ENCODE results near the gene UPB1. TPM values are rescaled to one million over a fixed set of nuclear protein-coding genes. Genes with fewer than 3 reads are reported as not detected.

The UPB1 gene
- total and polyA plus RNA-seq, 4 donors = 7.1 to 115 (median 58.8) TPM

DNA sequence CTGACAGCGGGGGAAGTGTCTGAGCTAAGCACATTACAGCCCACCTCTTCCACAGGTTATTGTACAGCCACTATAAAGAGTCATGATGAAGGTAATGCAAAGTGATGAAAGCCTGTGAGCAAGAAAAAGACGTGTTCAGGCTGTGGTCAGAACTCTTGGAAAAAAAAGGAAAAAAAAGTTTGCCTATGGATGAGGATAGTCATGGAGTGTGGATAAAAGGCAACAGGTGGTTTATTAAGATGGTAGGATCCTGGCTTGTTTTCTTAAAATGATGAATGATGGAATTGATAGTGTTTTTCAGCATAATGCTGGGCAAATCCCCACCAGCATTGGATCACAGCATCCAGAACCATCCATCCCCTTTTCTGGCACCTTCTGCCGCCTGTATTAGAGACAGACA lies 23.1 kb downstream of the UPB1 start (continued):
- TF ChIP-seq SP1 (IDR thresholded peaks at IDR 0.05) = no peak
- TF ChIP-seq, protein P1, sequence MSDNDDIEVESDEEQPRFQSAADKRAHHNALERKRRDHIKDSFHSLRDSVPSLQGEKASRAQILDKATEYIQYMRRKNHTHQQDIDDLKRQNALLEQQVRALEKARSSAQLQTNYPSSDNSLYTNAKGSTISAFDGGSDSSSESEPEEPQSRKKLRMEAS (IDR thresholded peaks at IDR 0.05) = no peak

DNA sequence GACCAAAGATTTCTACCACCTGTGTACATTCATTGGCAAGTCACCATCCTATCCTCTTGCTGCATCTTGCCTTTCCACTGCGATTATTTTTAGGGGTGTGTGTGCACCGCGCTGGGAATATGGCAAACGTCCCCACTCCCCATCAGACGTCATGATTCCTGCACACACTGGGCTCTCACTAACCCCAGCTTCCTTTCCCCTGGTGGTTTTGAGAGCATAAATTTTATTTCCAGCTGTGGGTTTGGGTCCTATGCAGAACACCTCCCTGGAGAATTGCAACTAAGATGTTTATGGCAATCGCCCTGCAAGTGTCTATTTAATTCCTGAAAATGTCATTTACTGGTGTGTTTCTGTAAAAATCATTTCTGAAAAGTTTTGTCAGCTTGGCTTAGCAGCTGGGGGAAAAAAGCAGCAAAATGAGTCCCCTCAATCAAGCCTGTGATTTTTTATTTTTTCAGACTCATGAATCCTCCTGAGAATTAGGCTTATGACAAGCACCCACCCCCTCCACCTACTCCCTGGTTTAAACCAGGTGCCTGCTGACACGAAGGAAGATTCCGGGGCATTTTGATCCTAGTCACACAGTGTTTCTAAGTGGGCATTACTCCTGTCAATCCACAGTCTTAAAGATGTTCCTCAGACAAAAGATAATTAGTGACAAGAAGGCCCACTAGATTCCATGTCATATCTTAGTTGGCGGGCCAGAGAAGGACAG lies 23.8 kb downstream of the UPB1 start:
- peaks cover 17 to 79% (median 48%) of the 10 kb centered on the region in 4 donors for H3K4me1 ChIP-seq (ENCODE audit: control insufficient read depth in 4 of 4, insufficient read depth in 4 of 4, low read length in 3 of 4)
- no peak overlapping the region for H3K4me3 ChIP-seq (ENCODE audit: low read depth in 1 of 3, low read length in 3 of 3)
- peak overlapping the region; percentile 47 to 66 for H3K27ac ChIP-seq (ENCODE audit: low read depth in 1 of 2, low read length in 2 of 2)
- no peaks in the 10 kb centered on the region for H3K9me3 ChIP-seq (ENCODE audit: control insufficient read depth in 4 of 4, low read length in 3 of 4)
- DNase-seq (ENCODE audit: low spot score) = no peak
- WGBS = 78% methylated on average over 9 of the region's 9 CpGs
- H3K27me3 ChIP-seq (ENCODE audit: control insufficient read depth in 4 of 4, insufficient read depth in 4 of 4, low read length in 3 of 4) = no peaks in the 10 kb centered on the region
- no peak overlapping the region for H3K9ac ChIP-seq (ENCODE audit: low read depth in 1 of 2, low read length in 2 of 2)
- TF ChIP-seq, protein P1 (IDR thresholded peaks at IDR 0.05) = no peak
- TF ChIP-seq HNF4G (IDR thresholded peaks at IDR 0.05) (no peak), RXRA (IDR thresholded peaks at IDR 0.05) (no peak), RAD21 (IDR thresholded peaks at IDR 0.05) (no peak), FOXA1 (IDR thresholded peaks at IDR 0.05) (no peak), GABPA (IDR thresholded peaks at IDR 0.05 in 1 of 2, conservative IDR thresholded peaks at IDR 0.05 in 1 of 2) (no peak), FOXA2 (IDR thresholded peaks at IDR 0.05) (no peak), JUND (IDR thresholded peaks at IDR 0.05) (no peak)
- TF ChIP-seq, protein P2, sequence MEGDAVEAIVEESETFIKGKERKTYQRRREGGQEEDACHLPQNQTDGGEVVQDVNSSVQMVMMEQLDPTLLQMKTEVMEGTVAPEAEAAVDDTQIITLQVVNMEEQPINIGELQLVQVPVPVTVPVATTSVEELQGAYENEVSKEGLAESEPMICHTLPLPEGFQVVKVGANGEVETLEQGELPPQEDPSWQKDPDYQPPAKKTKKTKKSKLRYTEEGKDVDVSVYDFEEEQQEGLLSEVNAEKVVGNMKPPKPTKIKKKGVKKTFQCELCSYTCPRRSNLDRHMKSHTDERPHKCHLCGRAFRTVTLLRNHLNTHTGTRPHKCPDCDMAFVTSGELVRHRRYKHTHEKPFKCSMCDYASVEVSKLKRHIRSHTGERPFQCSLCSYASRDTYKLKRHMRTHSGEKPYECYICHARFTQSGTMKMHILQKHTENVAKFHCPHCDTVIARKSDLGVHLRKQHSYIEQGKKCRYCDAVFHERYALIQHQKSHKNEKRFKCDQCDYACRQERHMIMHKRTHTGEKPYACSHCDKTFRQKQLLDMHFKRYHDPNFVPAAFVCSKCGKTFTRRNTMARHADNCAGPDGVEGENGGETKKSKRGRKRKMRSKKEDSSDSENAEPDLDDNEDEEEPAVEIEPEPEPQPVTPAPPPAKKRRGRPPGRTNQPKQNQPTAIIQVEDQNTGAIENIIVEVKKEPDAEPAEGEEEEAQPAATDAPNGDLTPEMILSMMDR (IDR thresholded peaks at IDR 0.05; ENCODE audit: low read depth, low read length, missing input control) = no peak
- TF ChIP-seq, protein P3, sequence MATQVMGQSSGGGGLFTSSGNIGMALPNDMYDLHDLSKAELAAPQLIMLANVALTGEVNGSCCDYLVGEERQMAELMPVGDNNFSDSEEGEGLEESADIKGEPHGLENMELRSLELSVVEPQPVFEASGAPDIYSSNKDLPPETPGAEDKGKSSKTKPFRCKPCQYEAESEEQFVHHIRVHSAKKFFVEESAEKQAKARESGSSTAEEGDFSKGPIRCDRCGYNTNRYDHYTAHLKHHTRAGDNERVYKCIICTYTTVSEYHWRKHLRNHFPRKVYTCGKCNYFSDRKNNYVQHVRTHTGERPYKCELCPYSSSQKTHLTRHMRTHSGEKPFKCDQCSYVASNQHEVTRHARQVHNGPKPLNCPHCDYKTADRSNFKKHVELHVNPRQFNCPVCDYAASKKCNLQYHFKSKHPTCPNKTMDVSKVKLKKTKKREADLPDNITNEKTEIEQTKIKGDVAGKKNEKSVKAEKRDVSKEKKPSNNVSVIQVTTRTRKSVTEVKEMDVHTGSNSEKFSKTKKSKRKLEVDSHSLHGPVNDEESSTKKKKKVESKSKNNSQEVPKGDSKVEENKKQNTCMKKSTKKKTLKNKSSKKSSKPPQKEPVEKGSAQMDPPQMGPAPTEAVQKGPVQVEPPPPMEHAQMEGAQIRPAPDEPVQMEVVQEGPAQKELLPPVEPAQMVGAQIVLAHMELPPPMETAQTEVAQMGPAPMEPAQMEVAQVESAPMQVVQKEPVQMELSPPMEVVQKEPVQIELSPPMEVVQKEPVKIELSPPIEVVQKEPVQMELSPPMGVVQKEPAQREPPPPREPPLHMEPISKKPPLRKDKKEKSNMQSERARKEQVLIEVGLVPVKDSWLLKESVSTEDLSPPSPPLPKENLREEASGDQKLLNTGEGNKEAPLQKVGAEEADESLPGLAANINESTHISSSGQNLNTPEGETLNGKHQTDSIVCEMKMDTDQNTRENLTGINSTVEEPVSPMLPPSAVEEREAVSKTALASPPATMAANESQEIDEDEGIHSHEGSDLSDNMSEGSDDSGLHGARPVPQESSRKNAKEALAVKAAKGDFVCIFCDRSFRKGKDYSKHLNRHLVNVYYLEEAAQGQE (IDR thresholded peaks at IDR 0.05) = no peak
- TF ChIP-seq, protein P4, sequence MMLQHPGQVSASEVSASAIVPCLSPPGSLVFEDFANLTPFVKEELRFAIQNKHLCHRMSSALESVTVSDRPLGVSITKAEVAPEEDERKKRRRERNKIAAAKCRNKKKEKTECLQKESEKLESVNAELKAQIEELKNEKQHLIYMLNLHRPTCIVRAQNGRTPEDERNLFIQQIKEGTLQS (IDR thresholded peaks at IDR 0.05) = no peak
- H3K36me3 ChIP-seq (ENCODE audit: control insufficient read depth in 4 of 4, insufficient read depth in 3 of 4, low read depth in 1 of 4, low read length in 3 of 4) = peaks cover 0 to 22% (median 4%) of the 10 kb centered on the region in 4 donors

GRCh38 chr22:24519496-24519895 lies 24.4 kb downstream of the UPB1 start:
- H3K9me3 ChIP-seq (ENCODE audit: control insufficient read depth in 4 of 4, low read length in 3 of 4) = no peaks in the 10 kb centered on the region
- WGBS = 61% methylated on average over 5 of the region's 5 CpGs
- peak overlapping the region in 1 of 2 donors; percentile 29 for H3K9ac ChIP-seq (ENCODE audit: low read depth in 1 of 2, low read length in 2 of 2)
- DNase-seq (ENCODE audit: low spot score) = no peak
- peaks cover 0 to 22% (median 4%) of the 10 kb centered on the region in 4 donors for H3K36me3 ChIP-seq (ENCODE audit: control insufficient read depth in 4 of 4, insufficient read depth in 3 of 4, low read depth in 1 of 4, low read length in 3 of 4)
- peaks cover 17 to 79% (median 47%) of the 10 kb centered on the region in 4 donors for H3K4me1 ChIP-seq (ENCODE audit: control insufficient read depth in 4 of 4, insufficient read depth in 4 of 4, low read length in 3 of 4)
- no peak overlapping the region for H3K4me3 ChIP-seq (ENCODE audit: low read depth in 1 of 3, low read length in 3 of 3)
- H3K27me3 ChIP-seq (ENCODE audit: control insufficient read depth in 4 of 4, insufficient read depth in 4 of 4, low read length in 3 of 4) = no peaks in the 10 kb centered on the region
- peak overlapping the region; percentile 47 to 66 for H3K27ac ChIP-seq (ENCODE audit: low read depth in 1 of 2, low read length in 2 of 2)
- TF ChIP-seq, protein P4 (IDR thresholded peaks at IDR 0.05) = no peak
- TF ChIP-seq FOXA2 (IDR thresholded peaks at IDR 0.05) (no peak), GABPA (IDR thresholded peaks at IDR 0.05 in 1 of 2, conservative IDR thresholded peaks at IDR 0.05 in 1 of 2) (no peak), RXRA (IDR thresholded peaks at IDR 0.05) (peak; percentile 40 to 48), HNF4A (conservative IDR thresholded peaks at IDR 0.05) (peak; percentile 12 to 18), NR2F2 (IDR thresholded peaks at IDR 0.05) (peak; percentile 35), FOXA1 (IDR thresholded peaks at IDR 0.05) (no peak), SP1 (IDR thresholded peaks at IDR 0.05) (peak; percentile 27)
- TF ChIP-seq, protein P2 (IDR thresholded peaks at IDR 0.05; ENCODE audit: low read depth, low read length, missing input control) = no peak
- TF ChIP-seq, protein P3 (IDR thresholded peaks at IDR 0.05) = no peak
- TF ChIP-seq, protein P1 (IDR thresholded peaks at IDR 0.05) = no peak

All from liver (tissue), 9 donors.